Transverse colon (tissue), 3 donors: ENCODE data around the gene F8.

ENCODE experiments used
- CTCF ChIP-seq, 5 experiments: fragments of 200-600 bp in 3 of 5; fragments of 450-650 bp in 2 of 5; sonication (generic) in 3 of 5; IDR thresholded peaks; 1 replicate in 2 of 5; 2 replicates in 3 of 5; pipeline ENCODE4 v1.5.1; 2016 to 2017; ENCODE audit warnings: antibody characterized with exemption in 5 of 5, inconsistent platforms in 3 of 5, mild to moderate bottlenecking in 2 of 5, moderate library complexity in 1 of 5
- EP300 ChIP-seq: sonication (generic); formaldehyde crosslinking; IDR thresholded peaks from one replicate; pipeline ENCODE4 v1.6.1; 2017; ENCODE audit warnings: antibody characterized with exemption, low read depth

- TF ChIP-seq CTCF (IDR thresholded peaks at IDR 0.05) (no peak), EP300 (no peak)
Observed at GRCh38 chrX:154991039-154991438, 31.5 kb downstream of the F8 start.
